WTC11 (cell line): ENCODE data around the gene FAM227A.

ENCODE experiments used
- CREB1 ChIP-seq: sonication (generic); formaldehyde crosslinking; IDR thresholded peaks from 2 replicates; pipeline ENCODE4 v1.8.0; 2023; ENCODE audit warnings: mild to moderate bottlenecking, missing genetic modification reagents
- HMGA2 ChIP-seq: fragments of 250-450 bp; sonication (Bioruptor Pico); IDR thresholded peaks from 2 replicates; pipeline ENCODE4 v1.4.0; 2021; ENCODE audit warnings: mild to moderate bottlenecking, moderate library complexity

- TF ChIP-seq CREB1 (CRISPR knock-in tag) (no peak), HMGA2 (CRISPR knock-in tag) (no peak)
Observed at GRCh38 chr22:38614332-38615063, 41.7 kb downstream of the FAM227A start.
